ENCODE measurements around the gene SLC26A3.

Gene SLC26A3

DNA sequence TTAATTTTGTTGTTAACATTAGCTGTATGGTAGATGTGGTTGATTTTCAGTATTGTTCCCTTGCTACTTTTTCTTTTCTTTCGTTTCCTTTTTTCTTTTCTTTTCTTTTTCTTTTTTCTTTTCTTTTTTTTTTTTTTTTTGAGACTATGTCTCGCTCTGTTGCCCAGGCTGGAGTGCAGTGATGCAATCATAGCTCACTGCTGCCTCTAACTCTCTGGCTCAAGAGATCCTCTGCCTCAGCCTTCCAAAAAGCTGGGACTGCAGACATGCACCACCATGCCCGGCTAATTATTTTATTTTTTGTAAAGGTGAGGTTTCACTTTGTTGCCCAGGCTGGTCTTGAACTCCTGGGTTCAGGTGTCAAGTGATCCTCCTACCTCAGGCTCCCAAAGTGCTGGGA lies 14.4 kb downstream of the SLC26A3 start:
- TF ChIP-seq, protein P1, sequence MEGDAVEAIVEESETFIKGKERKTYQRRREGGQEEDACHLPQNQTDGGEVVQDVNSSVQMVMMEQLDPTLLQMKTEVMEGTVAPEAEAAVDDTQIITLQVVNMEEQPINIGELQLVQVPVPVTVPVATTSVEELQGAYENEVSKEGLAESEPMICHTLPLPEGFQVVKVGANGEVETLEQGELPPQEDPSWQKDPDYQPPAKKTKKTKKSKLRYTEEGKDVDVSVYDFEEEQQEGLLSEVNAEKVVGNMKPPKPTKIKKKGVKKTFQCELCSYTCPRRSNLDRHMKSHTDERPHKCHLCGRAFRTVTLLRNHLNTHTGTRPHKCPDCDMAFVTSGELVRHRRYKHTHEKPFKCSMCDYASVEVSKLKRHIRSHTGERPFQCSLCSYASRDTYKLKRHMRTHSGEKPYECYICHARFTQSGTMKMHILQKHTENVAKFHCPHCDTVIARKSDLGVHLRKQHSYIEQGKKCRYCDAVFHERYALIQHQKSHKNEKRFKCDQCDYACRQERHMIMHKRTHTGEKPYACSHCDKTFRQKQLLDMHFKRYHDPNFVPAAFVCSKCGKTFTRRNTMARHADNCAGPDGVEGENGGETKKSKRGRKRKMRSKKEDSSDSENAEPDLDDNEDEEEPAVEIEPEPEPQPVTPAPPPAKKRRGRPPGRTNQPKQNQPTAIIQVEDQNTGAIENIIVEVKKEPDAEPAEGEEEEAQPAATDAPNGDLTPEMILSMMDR (IDR thresholded peaks at IDR 0.05) = no peak
- no peak for DNase-seq
- Mint-ChIP-seq H3K27ac (no peak overlapping the region), H3K36me3 (ENCODE audit: low read depth) (no peaks in the 10 kb centered on the region), H3K9me3 (no peaks in the 10 kb centered on the region), H3K27me3 (ENCODE audit: low read depth, poor library complexity) (peaks cover 20% of the 10 kb centered on the region), H3K4me1 (no peaks in the 10 kb centered on the region), H3K4me3 (no peak overlapping the region)

- Mint-ChIP-seq H3K36me3 (ENCODE audit: low read depth) (no peaks in the 10 kb centered on the region), H3K27me3 (ENCODE audit: low read depth, poor library complexity) (peaks cover 20% of the 10 kb centered on the region)
Measured at GRCh38 chr7:107788216-107788615, 14.8 kb downstream of the SLC26A3 start.

GRCh38 chr7:107785926-107786325 lies 17.1 kb downstream of the SLC26A3 start:
- H3K27me3 Mint-ChIP-seq (ENCODE audit: low read depth, poor library complexity) = peaks cover 13% of the 10 kb centered on the region
- H3K27ac Mint-ChIP-seq = no peak overlapping the region
- no peak overlapping the region for H3K4me3 Mint-ChIP-seq
- no peaks in the 10 kb centered on the region for H3K4me1 Mint-ChIP-seq
- H3K9me3 Mint-ChIP-seq = no peaks in the 10 kb centered on the region
- TF ChIP-seq, protein P1 (IDR thresholded peaks at IDR 0.05) = no peak
- no peak for DNase-seq
- no peaks in the 10 kb centered on the region for H3K36me3 Mint-ChIP-seq (ENCODE audit: low read depth)

More at GRCh38 chr7:107788216-107788615, 14.8 kb downstream of the SLC26A3 start:
- H3K4me3 Mint-ChIP-seq = no peak overlapping the region
- no peaks in the 10 kb centered on the region for H3K4me1 Mint-ChIP-seq
- no peak for DNase-seq
- H3K9me3 Mint-ChIP-seq = no peaks in the 10 kb centered on the region
- TF ChIP-seq, protein P1 (IDR thresholded peaks at IDR 0.05) = no peak
- H3K27ac Mint-ChIP-seq = no peak overlapping the region

DNA sequence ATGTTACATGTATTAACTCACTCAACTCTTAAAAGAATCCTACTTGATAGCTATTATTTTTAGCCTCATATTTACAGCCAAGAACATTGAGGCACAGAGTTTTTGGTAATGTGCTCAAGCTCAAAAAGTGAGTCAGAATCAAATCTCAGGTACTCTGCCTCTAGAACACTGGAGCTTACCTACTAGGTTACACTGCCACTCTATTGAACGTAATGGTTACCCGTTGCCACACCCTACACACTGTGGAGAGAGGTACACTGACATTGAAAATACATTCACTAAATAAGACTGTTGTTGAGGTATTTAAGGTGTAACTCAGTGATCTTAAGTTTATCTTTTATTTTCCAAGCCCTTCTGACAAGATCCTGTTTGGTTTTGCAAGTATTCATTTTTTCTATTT lies 17.9 kb downstream of the SLC26A3 start:
- Mint-ChIP-seq H3K27me3 (ENCODE audit: low read depth, poor library complexity) (peaks cover 10% of the 10 kb centered on the region), H3K36me3 (ENCODE audit: low read depth) (no peaks in the 10 kb centered on the region), H3K27ac (no peak overlapping the region), H3K4me3 (no peak overlapping the region), H3K4me1 (no peaks in the 10 kb centered on the region), H3K9me3 (no peaks in the 10 kb centered on the region)
- TF ChIP-seq, protein P1 (IDR thresholded peaks at IDR 0.05) = no peak
- DNase-seq = no peak

DNA sequence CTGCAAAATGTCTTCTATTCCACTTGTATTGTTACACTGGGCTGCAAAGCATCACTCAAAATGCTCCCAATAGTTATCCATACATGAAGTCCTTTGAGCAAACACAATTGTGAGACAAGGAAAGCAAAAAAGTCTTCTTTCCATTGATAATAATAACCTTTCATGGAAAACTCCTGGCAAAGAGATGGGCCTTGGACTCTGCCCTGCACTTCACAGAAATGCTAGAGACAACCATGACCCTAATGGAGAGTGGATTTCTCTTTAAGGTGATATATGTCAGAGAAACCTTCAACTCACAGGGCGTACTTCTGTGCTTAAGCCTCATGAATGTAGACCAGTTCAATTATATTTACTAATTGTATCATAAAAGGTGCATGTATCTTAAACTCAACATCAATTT lies 19.4 kb downstream of the SLC26A3 start:
- Mint-ChIP-seq H3K27me3 (ENCODE audit: low read depth, poor library complexity) (peaks cover 14% of the 10 kb centered on the region), H3K9me3 (no peaks in the 10 kb centered on the region), H3K36me3 (ENCODE audit: low read depth) (no peaks in the 10 kb centered on the region), H3K27ac (no peak overlapping the region), H3K4me3 (no peak overlapping the region), H3K4me1 (no peaks in the 10 kb centered on the region)
- TF ChIP-seq, protein P1 (IDR thresholded peaks at IDR 0.05) = no peak
- DNase-seq = no peak

DNA sequence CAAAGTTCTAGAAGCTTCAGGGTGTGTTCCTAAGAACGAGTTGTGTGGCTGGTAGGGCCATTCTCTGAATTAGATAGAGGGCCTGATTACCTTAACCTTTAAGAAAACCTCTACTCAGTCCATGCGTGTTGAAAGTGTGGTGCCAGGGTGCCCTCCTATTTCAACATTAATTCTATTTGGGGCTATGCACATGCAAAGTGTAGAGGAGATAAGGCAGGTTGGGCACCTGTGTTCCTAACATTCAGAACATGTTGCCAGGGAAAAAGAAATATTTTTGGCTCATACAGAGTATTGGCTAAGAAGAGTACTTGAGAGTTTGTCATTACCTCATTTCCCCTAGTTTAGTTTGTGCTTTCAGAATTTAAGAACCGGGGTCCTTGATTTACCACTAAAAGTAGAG lies 20.6 kb downstream of the SLC26A3 start:
- TF ChIP-seq, protein P1 (IDR thresholded peaks at IDR 0.05) = no peak
- peaks cover 17% of the 10 kb centered on the region for H3K27me3 Mint-ChIP-seq (ENCODE audit: low read depth, poor library complexity)
- H3K4me3 Mint-ChIP-seq = no peak overlapping the region
- H3K27ac Mint-ChIP-seq = no peak overlapping the region
- H3K4me1 Mint-ChIP-seq = no peaks in the 10 kb centered on the region
- no peaks in the 10 kb centered on the region for H3K9me3 Mint-ChIP-seq
- no peak for DNase-seq
- no peaks in the 10 kb centered on the region for H3K36me3 Mint-ChIP-seq (ENCODE audit: low read depth)

Data from nephron progenitor cell (in vitro differentiated cells).